MCF 10A (cell line): ENCODE data around the gene AJAP1. TPM values are rescaled to one million over a fixed set of nuclear protein-coding genes. Genes with fewer than 3 reads are reported as not detected.

Source experiments
- BruUV-seq: library from RNA; stranded (reverse); fragments of 400-500 nt; replicated peaks from 2 replicates; lab custom pipeline; 2021; lab: Mats Ljungman, UMichigan
- CTCF ChIA-PET: fragments of 300-600 bp; sonication (Branson Sonifier 250); formaldehyde crosslinking; extraction: SDS; loops from one replicate; lab custom pipeline; 2021; ENCODE audit warnings: antibody characterized with exemption, inconsistent platforms; lab: Yijun Ruan, JAX
- POLR2A ChIA-PET: fragments of 300-600, 350-650 bp; sonication (Branson Sonifier 250); formaldehyde crosslinking; extraction: SDS; loops from one replicate; lab custom pipeline; 2020; ENCODE audit warnings: antibody characterized with exemption, inconsistent platforms; lab: Yijun Ruan, JAX
- DNase-seq: peaks from one replicate; pipeline ENCODE4 v3.0.0-alpha.2; 2018; ENCODE audit not compliant: unreplicated experiment
- H3K27ac Mint-ChIP-seq: one replicate; pipeline ENCODE4 v1.8.0; 2022; ENCODE audit warnings: mild to moderate bottlenecking, low read depth, mixed read lengths; ENCODE audit not compliant: unreplicated experiment
- H3K27me3 Mint-ChIP-seq: one replicate; pipeline ENCODE4 v1.8.0; 2022; ENCODE audit warnings: mixed read lengths; ENCODE audit not compliant: insufficient read depth, unreplicated experiment
- H3K36me3 Mint-ChIP-seq: one replicate; pipeline ENCODE4 v1.8.0; 2022; ENCODE audit warnings: mild to moderate bottlenecking, moderate library complexity, mixed read lengths; ENCODE audit not compliant: insufficient read depth, unreplicated experiment
- H3K4me1 Mint-ChIP-seq: one replicate; pipeline ENCODE4 v1.8.0; 2022; ENCODE audit warnings: mixed read lengths; ENCODE audit not compliant: insufficient read depth, unreplicated experiment
- H3K4me3 Mint-ChIP-seq: one replicate; pipeline ENCODE4 v1.8.0; 2022; ENCODE audit warnings: mild to moderate bottlenecking, moderate library complexity, mixed read lengths; ENCODE audit not compliant: unreplicated experiment
- H3K9me3 Mint-ChIP-seq: one replicate; pipeline ENCODE4 v1.8.0; 2022; ENCODE audit warnings: mixed read lengths; ENCODE audit not compliant: unreplicated experiment
- intact Hi-C: fragments of 100-400 bp; cut with micrococcal nuclease; formaldehyde crosslinking; loops from 2 replicates; pipeline ENCODE4 v1.14.1; 2022
- total RNA-seq: library from RNA; stranded (reverse); gene quantifications from 2 replicates; pipeline ENCODE4 v1.2.3, GENCODE V29; 2022
- TF ChIP-seq, protein P1 (sequence below): fragments of 200-600 bp; IDR thresholded peaks from one replicate; pipeline ENCODE4 v1.8.0; 2022; ENCODE audit warnings: antibody characterized with exemption, mild to moderate bottlenecking; ENCODE audit not compliant: unreplicated experiment

AJAP1 gene
- total RNA-seq, 1 experiment from 2014 or later = not detected

DNA sequence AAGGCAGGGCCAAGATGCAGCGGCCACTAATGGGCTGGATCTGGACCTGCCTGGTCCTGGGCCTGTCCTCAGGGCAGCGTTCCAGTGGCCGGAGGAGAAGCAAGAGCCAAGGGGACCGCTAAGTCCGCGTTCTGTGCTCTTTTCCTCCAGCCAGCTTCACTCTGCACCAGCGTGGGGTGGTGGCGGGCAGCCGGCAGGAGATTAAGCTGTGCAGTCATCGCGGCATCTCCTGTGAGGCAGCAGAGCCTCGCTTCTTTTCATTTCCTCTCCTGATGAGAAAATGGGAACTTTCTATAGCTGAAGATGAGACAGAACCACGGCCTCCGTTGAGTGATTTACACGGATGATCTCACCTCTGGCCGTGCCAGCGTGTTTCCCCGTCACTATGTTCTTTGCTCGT lies 43.4 kb downstream of the AJAP1 start:
- ChIA-PET POLR2A (no interaction called here), CTCF (interaction anchor here (0.5 kb wide), 1 partner anchor 24 kb away, joined by 8 read pairs; no protein-coding TSS in a partner anchor)
- Mint-ChIP-seq H3K4me1 (no peaks in the 10 kb centered on the region), H3K4me3 (no peak overlapping the region), H3K27ac (no peak overlapping the region), H3K36me3 (no peaks in the 10 kb centered on the region), H3K27me3 (no peaks in the 10 kb centered on the region), H3K9me3 (peaks cover 19% of the 10 kb centered on the region)
- BruUV-seq = no TSS peak
- intact Hi-C loops = no loop called here
- TF ChIP-seq, protein P1, sequence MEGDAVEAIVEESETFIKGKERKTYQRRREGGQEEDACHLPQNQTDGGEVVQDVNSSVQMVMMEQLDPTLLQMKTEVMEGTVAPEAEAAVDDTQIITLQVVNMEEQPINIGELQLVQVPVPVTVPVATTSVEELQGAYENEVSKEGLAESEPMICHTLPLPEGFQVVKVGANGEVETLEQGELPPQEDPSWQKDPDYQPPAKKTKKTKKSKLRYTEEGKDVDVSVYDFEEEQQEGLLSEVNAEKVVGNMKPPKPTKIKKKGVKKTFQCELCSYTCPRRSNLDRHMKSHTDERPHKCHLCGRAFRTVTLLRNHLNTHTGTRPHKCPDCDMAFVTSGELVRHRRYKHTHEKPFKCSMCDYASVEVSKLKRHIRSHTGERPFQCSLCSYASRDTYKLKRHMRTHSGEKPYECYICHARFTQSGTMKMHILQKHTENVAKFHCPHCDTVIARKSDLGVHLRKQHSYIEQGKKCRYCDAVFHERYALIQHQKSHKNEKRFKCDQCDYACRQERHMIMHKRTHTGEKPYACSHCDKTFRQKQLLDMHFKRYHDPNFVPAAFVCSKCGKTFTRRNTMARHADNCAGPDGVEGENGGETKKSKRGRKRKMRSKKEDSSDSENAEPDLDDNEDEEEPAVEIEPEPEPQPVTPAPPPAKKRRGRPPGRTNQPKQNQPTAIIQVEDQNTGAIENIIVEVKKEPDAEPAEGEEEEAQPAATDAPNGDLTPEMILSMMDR = no peak
- DNase-seq = no peak

DNA sequence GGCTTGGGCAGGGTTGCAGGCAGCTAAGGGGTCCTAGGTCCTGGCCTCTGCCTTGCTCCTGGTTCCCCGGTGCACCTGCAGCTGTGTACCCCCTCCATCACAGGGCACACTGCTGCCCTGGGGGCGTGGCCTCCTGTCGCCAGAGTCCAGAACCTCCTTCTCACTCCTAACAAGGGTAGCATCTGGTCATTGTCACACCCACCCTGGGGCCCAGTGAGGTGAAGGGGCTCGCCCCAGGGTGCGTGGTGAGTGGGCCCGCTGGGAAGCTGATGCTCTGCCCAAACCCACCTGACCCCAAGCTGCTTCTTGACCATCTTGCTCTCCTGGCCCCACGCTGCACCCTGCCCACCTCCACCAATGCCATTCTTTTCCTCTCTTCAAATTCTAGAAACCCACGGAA lies 44.5 kb downstream of the AJAP1 start:
- CTCF ChIA-PET = interaction anchor here (0.6 kb wide), 1 partner anchor 835 kb away, joined by 3 read pairs; no protein-coding TSS in a partner anchor

DNA sequence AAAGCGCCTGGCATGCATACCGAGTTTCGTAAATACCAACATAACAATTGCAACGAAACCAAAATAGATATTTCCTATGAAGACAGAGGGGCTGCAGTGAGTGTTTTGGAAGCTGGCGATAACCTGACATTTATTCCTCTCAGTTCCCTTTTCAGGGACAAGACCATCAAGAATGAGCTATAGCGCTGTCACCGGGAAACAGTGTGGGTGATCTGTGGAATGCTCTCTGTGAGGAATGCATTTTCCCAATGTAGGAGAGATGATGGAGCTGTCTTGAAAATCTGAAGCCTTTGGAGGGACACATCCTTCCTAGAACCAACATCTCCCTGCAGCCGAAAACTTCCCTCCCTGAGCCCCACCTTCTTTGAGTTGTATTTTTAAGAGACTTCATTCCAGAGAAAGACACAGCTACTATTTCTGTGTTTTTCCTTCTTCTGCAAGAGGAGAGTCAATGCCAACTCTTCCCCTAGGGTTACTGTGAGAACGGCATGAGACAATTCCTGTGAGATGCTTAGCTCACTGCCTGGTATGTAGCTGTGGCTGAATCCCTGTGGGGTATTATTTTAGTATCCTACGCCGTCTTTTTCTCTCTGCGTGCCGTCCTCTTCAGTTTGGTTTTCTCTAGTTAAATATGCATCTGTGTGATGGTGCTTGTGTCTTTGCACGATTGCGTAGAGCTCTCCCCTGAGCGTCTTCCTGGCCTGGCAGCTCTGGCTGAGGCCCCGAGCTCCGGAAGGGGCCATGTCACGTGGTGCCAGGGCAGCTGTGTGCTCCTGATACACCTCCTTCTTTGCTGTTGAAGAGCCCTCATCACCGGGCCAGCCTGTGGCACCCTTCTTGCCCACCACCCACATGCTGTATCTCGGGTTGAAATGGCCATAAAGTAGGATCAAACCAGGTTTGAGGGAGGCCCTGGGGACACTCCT lies 45.2 kb downstream of the AJAP1 start:
- CTCF ChIA-PET = interaction anchor here (0.6 kb wide), 1 partner anchor 834 kb away, joined by 3 read pairs; no protein-coding TSS in a partner anchor
- H3K27ac Mint-ChIP-seq = no peak overlapping the region
- peaks cover 15% of the 10 kb centered on the region for H3K9me3 Mint-ChIP-seq
- DNase-seq = no peak
- H3K36me3 Mint-ChIP-seq = no peaks in the 10 kb centered on the region
- BruUV-seq = no TSS peak
- no peaks in the 10 kb centered on the region for H3K4me1 Mint-ChIP-seq
- TF ChIP-seq, protein P1 = no peak
- POLR2A ChIA-PET = interaction anchor here (0.6 kb wide), 1 partner anchor 17 kb away, joined by 4 read pairs; no protein-coding TSS in a partner anchor
- no peaks in the 10 kb centered on the region for H3K27me3 Mint-ChIP-seq
- intact Hi-C loops = no loop called here
- H3K4me3 Mint-ChIP-seq = no peak overlapping the region

More for the DNA sequence above, 44.5 kb downstream of the AJAP1 start:
- no peaks in the 10 kb centered on the region for H3K36me3 Mint-ChIP-seq
- no TSS peak for BruUV-seq
- H3K27me3 Mint-ChIP-seq = no peaks in the 10 kb centered on the region
- no peak for DNase-seq
- TF ChIP-seq, protein P1 = no peak
- H3K27ac Mint-ChIP-seq = no peak overlapping the region
- H3K4me1 Mint-ChIP-seq = no peaks in the 10 kb centered on the region
- POLR2A ChIA-PET = interaction anchor here (0.6 kb wide), 1 partner anchor 17 kb away, joined by 4 read pairs; no protein-coding TSS in a partner anchor
- no peak overlapping the region for H3K4me3 Mint-ChIP-seq
- intact Hi-C loops = no loop called here
- peaks cover 19% of the 10 kb centered on the region for H3K9me3 Mint-ChIP-seq

DNA sequence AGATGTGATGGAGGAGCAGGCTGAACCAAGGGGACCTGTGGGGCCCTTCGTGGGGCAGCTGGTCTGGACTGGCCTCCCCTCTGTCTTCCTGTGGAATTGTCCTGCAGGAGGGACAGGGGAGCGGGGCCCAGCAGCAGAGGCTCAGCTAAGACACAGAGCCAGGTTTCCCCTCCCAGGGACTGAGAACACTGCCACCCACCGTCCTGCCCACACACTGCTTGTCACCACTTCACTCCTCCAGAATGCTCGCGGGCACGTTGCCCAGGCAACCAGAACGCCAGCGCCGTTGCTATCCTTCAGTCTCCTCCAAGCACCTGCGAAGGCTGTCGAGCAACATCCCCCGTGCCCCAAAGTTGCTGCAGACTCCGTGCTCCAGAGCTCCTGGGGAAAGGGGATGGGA lies 46.4 kb downstream of the AJAP1 start:
- BruUV-seq = no TSS peak
- DNase-seq = peak; percentile 22
- Mint-ChIP-seq H3K27ac (no peak overlapping the region), H3K4me1 (no peaks in the 10 kb centered on the region), H3K4me3 (no peak overlapping the region), H3K36me3 (no peaks in the 10 kb centered on the region), H3K9me3 (peaks cover 7% of the 10 kb centered on the region), H3K27me3 (no peaks in the 10 kb centered on the region)
- ChIA-PET CTCF (no interaction called here), POLR2A (no interaction called here)
- intact Hi-C loops = no loop called here
- TF ChIP-seq, protein P1 = no peak
